GM20431 (cell line): ENCODE measurements around the gene SERPINF2.
"Not testable (repeated sequence)": the region's sequence is repeated elsewhere in the genome, so short reads cannot be mapped to it uniquely, and the experiment has no call there.

ENCODE experiments used
- in situ Hi-C: fragments of 300-500 bp; cut with MseI, MboI; formaldehyde crosslinking; loops from one replicate; pipeline ENCODE4 v1.15.0; 2020; ENCODE audit warnings: low sequenced_read_pairs; ENCODE audit not compliant: unreplicated experiment

SERPINF2 gene

GRCh38 chr17:1758807-1759206 is 16.1 kb downstream of the SERPINF2 start:
- in situ Hi-C loops = no loop called here

- in situ Hi-C loops = no loop called here
Measured at GRCh38 chr17:1759529-1759928, 16.9 kb downstream of the SERPINF2 start.

DNA sequence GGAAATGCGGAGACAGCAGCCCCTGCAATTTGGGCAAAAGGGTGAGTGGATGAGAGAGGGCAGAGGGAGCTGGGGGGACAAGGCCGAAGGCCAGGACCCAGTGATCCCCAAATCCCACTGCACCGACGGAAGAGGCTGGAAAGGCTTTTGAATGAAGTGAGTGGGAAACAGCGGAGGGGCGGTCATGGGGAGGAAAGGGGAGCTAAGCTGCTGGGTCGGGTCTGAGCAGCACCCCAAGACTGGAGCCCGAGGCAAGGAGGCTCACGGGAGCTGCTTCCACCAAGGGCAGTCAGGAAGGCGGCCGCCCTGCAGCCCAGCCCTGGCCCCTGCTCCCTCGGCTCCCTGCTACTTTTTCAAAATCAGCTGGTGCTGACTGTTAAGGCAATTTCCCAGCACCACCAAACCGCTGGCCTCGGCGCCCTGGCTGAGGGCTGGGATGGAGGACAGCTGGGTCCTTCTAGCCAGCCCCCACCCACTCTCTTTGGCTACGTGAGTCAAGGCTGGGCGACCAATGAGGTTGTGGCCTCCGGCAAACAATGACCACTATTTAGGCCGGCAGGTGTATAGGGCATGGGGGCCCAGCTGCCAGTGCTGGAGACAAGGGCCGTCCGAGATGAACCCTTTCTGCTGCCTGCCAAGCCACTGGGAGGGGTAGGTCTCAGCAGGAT is 19.7 kb downstream of the SERPINF2 start:
- in situ Hi-C loops = no loop called here

GRCh38 chr17:1762901-1763898 is 20.5 kb downstream of the SERPINF2 start:
- in situ Hi-C loops = no loop called here

GRCh38 chr17:1764284-1764683 is 21.6 kb downstream of the SERPINF2 start:
- in situ Hi-C loops = no loop called here

DNA sequence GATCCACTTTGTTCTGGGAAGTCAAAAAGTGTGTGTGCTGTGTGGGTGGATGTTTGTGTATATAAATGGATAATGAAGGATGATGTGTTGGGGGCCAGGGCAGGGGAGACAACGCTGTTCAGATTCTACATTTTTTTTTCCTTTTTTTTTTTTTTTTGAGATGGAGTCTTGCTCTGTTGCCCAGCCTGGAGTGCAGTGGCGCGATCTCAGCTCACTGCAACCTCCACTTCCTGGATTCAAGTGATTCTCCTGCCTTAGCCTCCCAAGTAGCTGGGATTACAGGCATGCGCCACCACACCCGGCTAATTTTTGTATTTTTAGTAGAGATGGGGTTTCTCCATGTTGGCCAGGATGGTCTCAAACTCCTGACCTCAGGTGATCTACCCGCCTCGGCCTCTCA is 22.0 kb downstream of the SERPINF2 start:
- in situ Hi-C loops = not testable (repeated sequence)

- in situ Hi-C loops = no loop called here
Measured at GRCh38 chr17:1765576-1765975, 22.9 kb downstream of the SERPINF2 start.

DNA sequence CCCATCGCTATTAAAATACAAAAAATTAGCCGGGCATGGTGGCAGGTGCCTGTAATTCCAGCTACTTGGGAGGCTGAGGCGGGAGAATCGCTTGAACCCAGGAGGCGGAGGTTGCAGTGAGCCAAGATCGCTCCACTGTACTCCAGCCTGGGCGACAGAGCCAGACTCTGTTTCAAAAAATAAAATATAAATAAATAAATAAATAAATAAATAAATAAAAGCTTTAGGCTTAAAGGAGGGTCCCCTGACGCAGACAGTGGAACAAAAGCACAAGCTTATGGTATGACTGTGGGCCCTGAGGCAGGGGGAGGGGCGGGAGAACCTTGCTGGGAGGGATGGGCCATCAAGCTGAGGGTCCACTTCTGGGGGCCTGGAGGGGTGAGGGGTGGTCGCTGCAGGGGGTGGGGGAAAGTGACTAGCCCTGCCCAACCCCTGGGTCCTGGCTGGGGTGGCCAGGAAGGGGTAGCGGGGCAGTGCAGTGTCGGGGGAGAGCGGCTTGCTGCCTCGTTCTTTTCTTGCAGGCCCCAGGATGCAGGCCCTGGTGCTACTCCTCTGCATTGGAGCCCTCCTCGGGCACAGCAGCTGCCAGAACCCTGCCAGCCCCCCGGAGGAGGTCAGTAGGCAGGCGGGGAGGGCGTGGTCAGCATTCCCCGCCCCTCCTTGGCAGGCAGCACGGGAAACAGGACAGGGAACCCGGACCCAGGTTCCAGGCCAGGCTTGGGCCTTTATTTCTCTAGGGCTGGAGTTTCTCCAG is 23.9 kb downstream of the SERPINF2 start:
- in situ Hi-C loops = no loop called here

DNA sequence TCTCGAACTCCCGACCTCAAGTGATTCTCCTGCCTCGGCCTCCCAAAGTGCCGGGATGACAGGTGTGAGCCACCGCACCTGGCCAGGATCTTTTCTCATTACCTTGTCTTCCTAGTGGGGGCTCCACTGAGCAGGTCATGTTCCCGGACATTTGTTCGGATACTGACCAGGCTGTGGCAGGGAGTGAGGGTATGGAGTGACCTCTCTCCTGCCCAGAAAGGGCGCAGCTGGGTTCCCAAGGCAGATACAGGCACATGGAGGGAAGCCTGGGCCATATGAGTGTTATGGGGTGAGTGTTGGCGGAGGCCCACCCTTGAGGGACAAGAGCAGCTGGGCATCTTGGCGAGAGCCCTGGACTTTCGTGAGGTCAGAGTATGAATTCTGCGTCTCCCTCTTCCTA is 24.7 kb downstream of the SERPINF2 start:
- in situ Hi-C loops = no loop called here

DNA sequence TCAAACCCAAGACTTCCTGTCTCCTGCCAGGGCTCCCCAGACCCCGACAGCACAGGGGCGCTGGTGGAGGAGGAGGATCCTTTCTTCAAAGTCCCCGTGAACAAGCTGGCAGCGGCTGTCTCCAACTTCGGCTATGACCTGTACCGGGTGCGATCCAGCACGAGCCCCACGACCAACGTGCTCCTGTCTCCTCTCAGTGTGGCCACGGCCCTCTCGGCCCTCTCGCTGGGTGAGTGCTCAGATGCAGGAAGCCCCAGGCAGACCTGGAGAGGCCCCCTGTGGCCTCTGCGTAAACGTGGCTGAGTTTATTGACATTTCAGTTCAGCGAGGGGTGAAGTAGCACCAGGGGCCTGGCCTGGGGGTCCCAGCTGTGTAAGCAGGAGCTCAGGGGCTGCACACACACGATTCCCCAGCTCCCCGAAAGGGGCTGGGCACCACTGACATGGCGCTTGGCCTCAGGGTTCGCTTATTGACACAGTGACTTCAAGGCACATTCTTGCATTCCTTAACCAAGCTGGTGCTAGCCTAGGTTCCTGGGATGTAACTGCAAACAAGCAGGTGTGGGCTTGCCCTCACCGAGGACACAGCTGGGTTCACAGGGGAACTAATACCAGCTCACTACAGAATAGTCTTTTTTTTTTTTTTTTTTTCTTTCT is 27.3 kb downstream of the SERPINF2 start:
- in situ Hi-C loops = no loop called here

- in situ Hi-C loops = not testable (repeated sequence)
Measured at GRCh38 chr17:1773000-1773695, 30.5 kb downstream of the SERPINF2 start.

- in situ Hi-C loops = no loop called here
Measured at GRCh38 chr17:1773696-1774181, 31.1 kb downstream of the SERPINF2 start.

- in situ Hi-C loops = no loop called here
Measured at GRCh38 chr17:1774390-1775176, 31.9 kb downstream of the SERPINF2 start.

DNA sequence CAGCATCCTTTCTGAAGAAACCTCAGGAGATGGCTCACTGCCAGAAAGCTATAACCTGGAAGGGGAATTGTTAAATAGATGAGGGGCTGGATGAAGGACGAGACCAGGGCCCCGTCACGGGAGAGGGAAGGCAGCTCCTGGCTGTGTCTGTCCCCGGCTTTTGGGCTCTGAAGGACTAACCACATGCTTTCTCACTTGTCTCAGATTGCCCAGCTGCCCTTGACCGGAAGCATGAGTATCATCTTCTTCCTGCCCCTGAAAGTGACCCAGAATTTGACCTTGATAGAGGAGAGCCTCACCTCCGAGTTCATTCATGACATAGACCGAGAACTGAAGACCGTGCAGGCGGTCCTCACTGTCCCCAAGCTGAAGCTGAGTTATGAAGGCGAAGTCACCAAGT is 33.7 kb downstream of the SERPINF2 start:
- in situ Hi-C loops = no loop called here

GRCh38 chr17:1776857-1777256 is 34.2 kb downstream of the SERPINF2 start:
- in situ Hi-C loops = no loop called here

GRCh38 chr17:1779571-1780131 is 37.0 kb downstream of the SERPINF2 start:
- in situ Hi-C loops = no loop called here

- in situ Hi-C loops = no loop called here
Measured at GRCh38 chr17:1782171-1782567, 39.5 kb downstream of the SERPINF2 start.

GRCh38 chr17:1783271-1783670 is 40.6 kb downstream of the SERPINF2 start:
- in situ Hi-C loops = no loop called here
